Measurements from ENCODE around the gene TMEM154. TPM values are rescaled to one million over a fixed set of nuclear protein-coding genes. Genes with fewer than 3 reads are reported as not detected.

Gene TMEM154
- total RNA-seq, 1 donor = 1.8 TPM

DNA sequence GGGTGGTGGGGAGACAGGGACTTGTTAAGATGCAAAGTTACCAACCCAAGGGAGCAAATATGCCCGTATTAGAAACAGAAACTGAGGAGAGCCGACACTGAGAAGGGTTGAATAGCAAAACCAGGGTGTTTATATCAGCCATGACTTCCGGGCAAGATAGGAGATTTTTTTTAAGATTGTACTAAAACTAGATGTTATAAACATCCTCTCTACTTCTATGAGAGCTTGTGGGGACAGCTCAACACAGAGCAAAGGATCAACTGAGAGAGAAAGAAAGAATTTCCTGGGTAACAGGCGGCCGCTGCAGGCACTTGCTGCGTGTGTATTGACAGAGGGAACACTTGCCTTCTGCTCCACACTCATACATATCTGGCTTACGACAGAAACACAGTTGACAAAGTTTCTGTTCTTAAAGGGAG lies 94.8 kb downstream of the TMEM154 start:
- Histone ChIP-seq H2AFZ (ENCODE audit: low read length) (no peak overlapping the region), H3K27ac (ENCODE audit: low read depth, low read length) (no peak overlapping the region), H3K27me3 (ENCODE audit: insufficient read depth, low read length) (peaks cover 19% of the 10 kb centered on the region), H3K4me3 (ENCODE audit: insufficient read depth, low read length) (no peak overlapping the region), H4K20me1 (ENCODE audit: insufficient read depth, low read length) (no peaks in the 10 kb centered on the region), H3K36me3 (ENCODE audit: insufficient read depth, low read length) (no peaks in the 10 kb centered on the region), H3K79me2 (ENCODE audit: insufficient read depth, low read length) (no peaks in the 10 kb centered on the region), H3K9me3 (ENCODE audit: low read depth, low read length) (no peaks in the 10 kb centered on the region), H3K4me2 (ENCODE audit: insufficient read depth, low read length) (no peak overlapping the region), H3K4me1 (ENCODE audit: insufficient read depth, low read length) (peaks cover 5% of the 10 kb centered on the region)
- TF ChIP-seq, protein P1, sequence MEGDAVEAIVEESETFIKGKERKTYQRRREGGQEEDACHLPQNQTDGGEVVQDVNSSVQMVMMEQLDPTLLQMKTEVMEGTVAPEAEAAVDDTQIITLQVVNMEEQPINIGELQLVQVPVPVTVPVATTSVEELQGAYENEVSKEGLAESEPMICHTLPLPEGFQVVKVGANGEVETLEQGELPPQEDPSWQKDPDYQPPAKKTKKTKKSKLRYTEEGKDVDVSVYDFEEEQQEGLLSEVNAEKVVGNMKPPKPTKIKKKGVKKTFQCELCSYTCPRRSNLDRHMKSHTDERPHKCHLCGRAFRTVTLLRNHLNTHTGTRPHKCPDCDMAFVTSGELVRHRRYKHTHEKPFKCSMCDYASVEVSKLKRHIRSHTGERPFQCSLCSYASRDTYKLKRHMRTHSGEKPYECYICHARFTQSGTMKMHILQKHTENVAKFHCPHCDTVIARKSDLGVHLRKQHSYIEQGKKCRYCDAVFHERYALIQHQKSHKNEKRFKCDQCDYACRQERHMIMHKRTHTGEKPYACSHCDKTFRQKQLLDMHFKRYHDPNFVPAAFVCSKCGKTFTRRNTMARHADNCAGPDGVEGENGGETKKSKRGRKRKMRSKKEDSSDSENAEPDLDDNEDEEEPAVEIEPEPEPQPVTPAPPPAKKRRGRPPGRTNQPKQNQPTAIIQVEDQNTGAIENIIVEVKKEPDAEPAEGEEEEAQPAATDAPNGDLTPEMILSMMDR (IDR thresholded peaks at IDR 0.05; ENCODE audit: extremely low read depth, low read depth, low read length) = no peak
- no peak for DNase-seq (ENCODE audit: insufficient read length, low spot score, missing footprints)

DNA sequence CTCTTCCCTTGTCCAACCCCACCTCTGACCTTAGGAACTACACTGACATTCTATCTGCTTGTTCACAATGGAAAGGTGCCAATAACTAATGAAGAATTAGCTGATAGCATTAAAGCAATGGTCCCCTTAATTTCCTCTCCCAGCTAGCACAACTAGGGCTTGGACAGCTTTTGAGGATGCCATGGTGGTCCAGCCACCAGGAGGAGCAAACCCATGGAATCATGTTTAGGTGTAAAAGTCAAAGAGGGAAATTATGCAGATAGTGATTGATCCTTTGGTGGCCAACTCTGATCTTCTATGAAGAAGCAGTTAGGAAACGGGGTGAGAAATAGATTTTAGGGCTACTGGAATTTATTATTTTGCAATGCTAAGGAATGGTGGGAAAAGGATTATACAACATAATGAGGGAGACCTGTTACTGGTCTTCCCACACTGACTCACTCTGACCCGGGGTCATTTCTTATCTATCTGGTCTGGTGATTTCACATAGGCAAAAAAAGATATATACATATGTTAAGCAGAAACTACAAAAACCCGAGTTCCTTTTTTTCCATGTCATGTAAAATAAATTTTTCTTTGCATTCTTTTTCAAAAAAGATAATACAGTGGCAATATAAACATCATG lies 98.1 kb downstream of the TMEM154 start:
- no peak for DNase-seq (ENCODE audit: insufficient read length, low spot score, missing footprints)
- H3K9me3 ChIP-seq (ENCODE audit: low read depth, low read length) = no peaks in the 10 kb centered on the region
- no peaks in the 10 kb centered on the region for H4K20me1 ChIP-seq (ENCODE audit: insufficient read depth, low read length)
- H3K27me3 ChIP-seq (ENCODE audit: insufficient read depth, low read length) = peaks cover 19% of the 10 kb centered on the region
- no peak overlapping the region for H3K4me3 ChIP-seq (ENCODE audit: insufficient read depth, low read length)
- H3K4me1 ChIP-seq (ENCODE audit: insufficient read depth, low read length) = no peaks in the 10 kb centered on the region
- TF ChIP-seq, protein P1 (IDR thresholded peaks at IDR 0.05; ENCODE audit: extremely low read depth, low read depth, low read length) = no peak
- no peaks in the 10 kb centered on the region for H3K36me3 ChIP-seq (ENCODE audit: insufficient read depth, low read length)
- H3K27ac ChIP-seq (ENCODE audit: low read depth, low read length) = no peak overlapping the region
- H2AFZ ChIP-seq (ENCODE audit: low read length) = no peak overlapping the region
- no peak overlapping the region for H3K4me2 ChIP-seq (ENCODE audit: insufficient read depth, low read length)
- H3K79me2 ChIP-seq (ENCODE audit: insufficient read depth, low read length) = no peaks in the 10 kb centered on the region

DNA sequence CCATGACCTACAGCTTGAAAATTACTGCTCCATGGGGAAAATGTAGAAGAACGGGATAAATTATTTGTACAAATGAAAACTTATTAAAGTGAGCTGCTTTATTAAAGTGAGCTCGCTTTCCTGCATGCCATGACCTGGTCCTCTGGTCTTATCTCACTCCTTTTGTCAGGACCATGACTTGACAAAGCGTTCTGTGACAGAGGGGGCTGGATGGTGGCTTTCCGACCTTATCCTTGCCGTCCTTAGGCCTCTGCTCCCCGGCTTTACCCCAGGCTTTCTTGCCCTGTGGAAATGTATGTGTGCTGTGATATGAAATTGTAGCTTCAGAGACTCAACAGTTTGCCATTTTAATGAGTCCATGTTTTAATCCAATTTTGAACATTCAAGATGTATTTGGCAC lies 99.9 kb downstream of the TMEM154 start:
- TF ChIP-seq, protein P1 (IDR thresholded peaks at IDR 0.05; ENCODE audit: extremely low read depth, low read depth, low read length) = no peak
- H3K4me3 ChIP-seq (ENCODE audit: insufficient read depth, low read length) = no peak overlapping the region
- H4K20me1 ChIP-seq (ENCODE audit: insufficient read depth, low read length) = no peaks in the 10 kb centered on the region
- peaks cover 15% of the 10 kb centered on the region for H3K27me3 ChIP-seq (ENCODE audit: insufficient read depth, low read length)
- H3K79me2 ChIP-seq (ENCODE audit: insufficient read depth, low read length) = no peaks in the 10 kb centered on the region
- no peaks in the 10 kb centered on the region for H3K36me3 ChIP-seq (ENCODE audit: insufficient read depth, low read length)
- H3K27ac ChIP-seq (ENCODE audit: low read depth, low read length) = no peak overlapping the region
- no peak overlapping the region for H3K4me2 ChIP-seq (ENCODE audit: insufficient read depth, low read length)
- no peak for DNase-seq (ENCODE audit: insufficient read length, low spot score, missing footprints)
- no peak overlapping the region for H2AFZ ChIP-seq (ENCODE audit: low read length)
- no peaks in the 10 kb centered on the region for H3K4me1 ChIP-seq (ENCODE audit: insufficient read depth, low read length)
- no peaks in the 10 kb centered on the region for H3K9me3 ChIP-seq (ENCODE audit: low read depth, low read length)

DNA sequence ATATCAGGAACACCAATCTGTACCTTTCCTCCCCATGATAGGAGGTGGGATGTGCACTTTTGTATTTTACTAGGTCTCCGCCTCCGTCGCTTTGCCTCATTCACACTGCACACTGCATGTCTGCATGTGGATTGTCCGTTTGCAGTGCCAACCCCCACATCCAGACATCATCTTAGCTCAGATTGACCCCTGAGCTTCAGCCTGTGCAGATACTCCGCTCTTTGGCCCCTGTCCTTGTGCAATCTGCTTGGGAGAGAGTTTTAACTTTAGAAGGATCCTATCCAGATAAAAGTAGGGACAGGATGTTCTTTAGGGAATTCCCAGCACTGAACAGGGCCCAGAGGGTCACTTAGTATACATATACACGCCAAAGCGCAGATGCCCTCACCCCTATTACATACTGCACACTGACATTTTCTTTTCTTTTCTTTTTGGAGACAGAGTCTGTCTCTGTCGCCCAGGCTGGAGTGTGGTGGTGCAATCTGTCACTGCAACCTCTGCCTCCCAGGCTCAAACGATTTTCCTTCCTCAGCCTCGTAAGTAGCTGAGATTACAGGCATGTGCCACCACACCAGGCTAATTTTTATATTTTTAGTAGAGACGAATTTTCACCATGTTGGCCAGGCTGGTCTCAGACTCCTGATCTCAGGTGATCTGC lies 100.6 kb downstream of the TMEM154 start:
- Histone ChIP-seq H4K20me1 (ENCODE audit: insufficient read depth, low read length) (no peaks in the 10 kb centered on the region), H3K4me3 (ENCODE audit: insufficient read depth, low read length) (no peak overlapping the region), H3K27me3 (ENCODE audit: insufficient read depth, low read length) (peaks cover 15% of the 10 kb centered on the region), H2AFZ (ENCODE audit: low read length) (no peak overlapping the region), H3K4me2 (ENCODE audit: insufficient read depth, low read length) (no peak overlapping the region), H3K27ac (ENCODE audit: low read depth, low read length) (no peak overlapping the region), H3K79me2 (ENCODE audit: insufficient read depth, low read length) (no peaks in the 10 kb centered on the region), H3K36me3 (ENCODE audit: insufficient read depth, low read length) (no peaks in the 10 kb centered on the region), H3K4me1 (ENCODE audit: insufficient read depth, low read length) (no peaks in the 10 kb centered on the region), H3K9me3 (ENCODE audit: low read depth, low read length) (no peaks in the 10 kb centered on the region)
- TF ChIP-seq, protein P1 (IDR thresholded peaks at IDR 0.05; ENCODE audit: extremely low read depth, low read depth, low read length) = no peak
- no peak for DNase-seq (ENCODE audit: insufficient read length, low spot score, missing footprints)
